HL-60 (cell line): ENCODE results near the gene SMIM24.

Experiments
- DNase-seq, 2 experiments: peaks; one replicate each; pipeline ENCODE4 v3.0.0-alpha.2; 2010 to 2020; ENCODE audit warnings: low read depth in 1 of 2, low spot score in 1 of 2
- H3K27ac ChIP-seq: fragments of 250-450 bp; sonication (Bioruptor Pico); replicated peaks from 2 replicates; pipeline ENCODE4 v1.5.1; 2020; ENCODE audit warnings: mild to moderate bottlenecking, moderate library complexity
- H3K27me3 ChIP-seq: fragments of 250-450 bp; sonication (Bioruptor Pico); 2 replicates; pipeline ENCODE4 v1.5.1; 2021; ENCODE audit warnings: mild to moderate bottlenecking, moderate library complexity; ENCODE audit not compliant: insufficient read depth, poor library complexity, severe bottlenecking
- H3K4me3 ChIP-seq: replicated peaks from 2 replicates; pipeline ENCODE4 v1.5.1; 2011; ENCODE audit warnings: mild to moderate bottlenecking, control low read depth, low read length; ENCODE audit not compliant: insufficient read depth
- CTCF ChIP-seq: IDR thresholded peaks from one replicate; pipeline ENCODE4 v1.5.1; 2011; ENCODE audit warnings: low read length, control low read depth, inconsistent platforms; ENCODE audit not compliant: insufficient read depth
- GABPA ChIP-seq: IDR thresholded peaks from 2 replicates; pipeline ENCODE4 v1.6.1; 2012; ENCODE audit warnings: low read depth
- POLR2AphosphoS5 ChIP-seq: IDR thresholded peaks from 2 replicates; pipeline ENCODE4 v1.6.1; 2012; ENCODE audit warnings: low read depth
- SPI1 ChIP-seq: IDR thresholded peaks from 2 replicates; pipeline ENCODE4 v1.6.1; 2012; ENCODE audit warnings: low read depth, mild to moderate bottlenecking, borderline replicate concordance
- TF ChIP-seq, protein P1 (sequence below): IDR thresholded peaks from 2 replicates; pipeline ENCODE4 v1.6.1; 2012; ENCODE audit warnings: low read depth; ENCODE audit not compliant: insufficient replicate concordance

The SMIM24 gene

DNA sequence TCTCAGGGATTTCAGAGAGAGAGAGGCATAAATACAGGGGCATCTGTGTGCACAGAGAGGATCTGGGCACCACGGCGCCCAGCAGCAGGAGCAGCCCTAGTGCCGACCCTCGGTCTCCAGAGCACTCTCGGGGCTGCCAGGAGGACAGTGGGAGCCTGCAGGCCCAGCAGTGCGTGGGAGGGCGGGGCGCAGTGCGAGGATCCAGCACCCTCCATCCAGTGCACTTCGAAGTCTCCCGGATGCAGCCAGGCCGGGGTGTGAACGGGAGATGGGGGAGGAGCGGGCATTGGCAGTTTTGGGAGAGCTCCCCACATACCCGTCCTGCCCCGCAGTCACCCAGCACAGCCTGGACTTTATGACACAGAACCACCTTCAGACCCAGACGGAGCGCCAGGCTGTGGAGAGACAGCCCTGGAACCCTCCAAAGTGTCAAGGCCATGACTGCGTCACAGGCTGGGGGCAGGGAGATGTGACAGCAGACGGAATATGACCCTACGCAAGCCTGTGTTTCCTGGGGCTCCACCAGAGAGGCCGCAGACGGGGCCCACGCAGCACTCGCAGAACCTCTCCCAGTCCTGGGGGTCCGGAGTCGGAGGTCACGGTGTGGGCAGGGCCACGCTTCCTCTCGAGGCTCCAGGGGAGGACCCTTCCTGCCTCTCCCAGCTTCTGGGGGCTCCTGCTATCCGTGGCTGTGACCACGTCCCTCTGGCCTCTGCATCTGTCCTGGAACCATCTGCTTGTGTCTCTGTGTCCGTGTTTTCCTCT, 43.9 kb upstream of the SMIM24 start:
- TF ChIP-seq SPI1: no peak
- TF ChIP-seq, protein P1, sequence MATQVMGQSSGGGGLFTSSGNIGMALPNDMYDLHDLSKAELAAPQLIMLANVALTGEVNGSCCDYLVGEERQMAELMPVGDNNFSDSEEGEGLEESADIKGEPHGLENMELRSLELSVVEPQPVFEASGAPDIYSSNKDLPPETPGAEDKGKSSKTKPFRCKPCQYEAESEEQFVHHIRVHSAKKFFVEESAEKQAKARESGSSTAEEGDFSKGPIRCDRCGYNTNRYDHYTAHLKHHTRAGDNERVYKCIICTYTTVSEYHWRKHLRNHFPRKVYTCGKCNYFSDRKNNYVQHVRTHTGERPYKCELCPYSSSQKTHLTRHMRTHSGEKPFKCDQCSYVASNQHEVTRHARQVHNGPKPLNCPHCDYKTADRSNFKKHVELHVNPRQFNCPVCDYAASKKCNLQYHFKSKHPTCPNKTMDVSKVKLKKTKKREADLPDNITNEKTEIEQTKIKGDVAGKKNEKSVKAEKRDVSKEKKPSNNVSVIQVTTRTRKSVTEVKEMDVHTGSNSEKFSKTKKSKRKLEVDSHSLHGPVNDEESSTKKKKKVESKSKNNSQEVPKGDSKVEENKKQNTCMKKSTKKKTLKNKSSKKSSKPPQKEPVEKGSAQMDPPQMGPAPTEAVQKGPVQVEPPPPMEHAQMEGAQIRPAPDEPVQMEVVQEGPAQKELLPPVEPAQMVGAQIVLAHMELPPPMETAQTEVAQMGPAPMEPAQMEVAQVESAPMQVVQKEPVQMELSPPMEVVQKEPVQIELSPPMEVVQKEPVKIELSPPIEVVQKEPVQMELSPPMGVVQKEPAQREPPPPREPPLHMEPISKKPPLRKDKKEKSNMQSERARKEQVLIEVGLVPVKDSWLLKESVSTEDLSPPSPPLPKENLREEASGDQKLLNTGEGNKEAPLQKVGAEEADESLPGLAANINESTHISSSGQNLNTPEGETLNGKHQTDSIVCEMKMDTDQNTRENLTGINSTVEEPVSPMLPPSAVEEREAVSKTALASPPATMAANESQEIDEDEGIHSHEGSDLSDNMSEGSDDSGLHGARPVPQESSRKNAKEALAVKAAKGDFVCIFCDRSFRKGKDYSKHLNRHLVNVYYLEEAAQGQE: no peak
- no peak for TF ChIP-seq CTCF
- TF ChIP-seq POLR2AphosphoS5: no peak
- no peak for TF ChIP-seq GABPA
- no peak for DNase-seq
- H3K27me3 ChIP-seq: no peaks in the 10 kb centered on the region
- no peak overlapping the region for H3K4me3 ChIP-seq
- no peak overlapping the region for H3K27ac ChIP-seq

DNA sequence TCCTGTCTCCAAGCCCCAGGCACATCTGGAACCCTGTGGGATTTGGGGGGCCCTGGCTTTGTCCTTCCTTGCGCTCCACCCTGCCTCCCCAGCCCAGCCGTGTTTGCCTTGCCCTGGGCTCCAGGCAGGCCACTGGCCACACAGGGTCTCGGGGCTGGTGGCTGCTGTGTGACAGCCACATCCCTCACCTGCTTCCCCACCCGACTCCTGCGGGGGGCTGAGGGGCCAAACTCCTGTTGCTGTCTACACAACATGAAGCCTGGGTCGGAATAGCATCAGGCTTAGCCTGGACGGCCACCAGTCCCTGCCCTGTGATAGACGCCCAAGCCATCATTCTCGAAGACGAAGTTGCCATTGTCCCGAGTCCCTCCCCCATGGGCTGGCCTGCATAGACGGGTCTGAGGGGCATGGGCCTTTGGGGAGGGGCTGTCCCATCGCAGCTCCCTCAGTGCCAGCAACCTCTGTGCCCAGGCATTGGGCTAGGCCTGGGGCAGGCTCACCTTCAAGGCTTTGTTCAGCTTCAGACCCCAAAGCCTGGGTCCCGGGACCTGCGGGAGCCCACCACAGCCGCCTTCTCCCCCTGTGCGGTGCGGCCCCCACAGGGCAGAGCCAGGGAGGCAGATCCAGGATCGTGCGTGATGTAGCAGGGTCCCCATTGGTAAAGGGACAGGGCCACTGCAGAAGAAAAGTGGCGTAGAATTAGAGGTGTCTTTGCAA, 43.2 kb upstream of the SMIM24 start:
- Histone ChIP-seq H3K4me3 (no peak overlapping the region), H3K27ac (no peak overlapping the region)
- TF ChIP-seq CTCF: no peak
- no peak for TF ChIP-seq POLR2AphosphoS5
- TF ChIP-seq, protein P1: no peak
- no peak for TF ChIP-seq GABPA
- TF ChIP-seq SPI1: no peak

GRCh38 chr19:3522421-3523360, 42.4 kb upstream of the SMIM24 start:
- H3K27ac ChIP-seq: no peak overlapping the region
- TF ChIP-seq SPI1 (no peak), GABPA (no peak), POLR2AphosphoS5 (no peak), CTCF (no peak)
- TF ChIP-seq, protein P1: no peak
- DNase-seq: no peak

More for the DNA sequence above, 43.2 kb upstream of the SMIM24 start:
- no peak for DNase-seq
- no peaks in the 10 kb centered on the region for H3K27me3 ChIP-seq

More at GRCh38 chr19:3522421-3523360, 42.4 kb upstream of the SMIM24 start:
- H3K4me3 ChIP-seq: no peak overlapping the region
- no peaks in the 10 kb centered on the region for H3K27me3 ChIP-seq
